ENCODE measurements around the gene COASY.

Gene COASY

GRCh38 chr17:42584880-42585279, 22.9 kb downstream of the COASY start:
- TF ChIP-seq CREB5 (CRISPR knock-in tag; IDR thresholded peaks at IDR 0.05; ENCODE audit: low read depth) (no peak), ZNF565 (CRISPR knock-in tag; conservative IDR thresholded peaks at IDR 0.05; ENCODE audit: low read depth) (no peak), BACH2 (CRISPR knock-in tag; IDR thresholded peaks at IDR 0.05; ENCODE audit: borderline replicate concordance) (no peak), ESRRG (CRISPR knock-in tag; IDR thresholded peaks at IDR 0.05) (no peak), ZC3H10 (CRISPR knock-in tag; IDR thresholded peaks at IDR 0.05) (no peak), ZNF8 (CRISPR knock-in tag; IDR thresholded peaks at IDR 0.05) (no peak), CSDC2 (CRISPR knock-in tag; IDR thresholded peaks at IDR 0.05) (no peak), ZFP30 (CRISPR knock-in tag; IDR thresholded peaks at IDR 0.05) (no peak), POU6F1 (CRISPR knock-in tag; IDR thresholded peaks at IDR 0.05; ENCODE audit: borderline replicate concordance, low read depth) (no peak), SNAI2 (CRISPR knock-in tag; IDR thresholded peaks at IDR 0.05) (no peak), PATZ1 (CRISPR knock-in tag; IDR thresholded peaks at IDR 0.05; ENCODE audit: borderline replicate concordance) (no peak), OSR1 (CRISPR knock-in tag; IDR thresholded peaks at IDR 0.05) (no peak), ZNF70 (CRISPR knock-in tag; IDR thresholded peaks at IDR 0.05) (no peak), CSRNP3 (CRISPR knock-in tag; IDR thresholded peaks at IDR 0.05) (no peak), TOX (CRISPR knock-in tag; IDR thresholded peaks at IDR 0.05; ENCODE audit: borderline replicate concordance) (no peak), ZFP3 (CRISPR knock-in tag; IDR thresholded peaks at IDR 0.05) (no peak)
- no peak for ATAC-seq

- no peak for ATAC-seq
- TF ChIP-seq PATZ1 (CRISPR knock-in tag; IDR thresholded peaks at IDR 0.05; ENCODE audit: borderline replicate concordance) (no peak), TCF4 (CRISPR knock-in tag; IDR thresholded peaks at IDR 0.05; ENCODE audit: borderline replicate concordance) (no peak), PPARA (CRISPR knock-in tag; IDR thresholded peaks at IDR 0.05; ENCODE audit: borderline replicate concordance) (no peak), TOX (CRISPR knock-in tag; IDR thresholded peaks at IDR 0.05; ENCODE audit: borderline replicate concordance) (no peak), ZNF565 (CRISPR knock-in tag; conservative IDR thresholded peaks at IDR 0.05; ENCODE audit: low read depth) (no peak), ZNF70 (CRISPR knock-in tag; IDR thresholded peaks at IDR 0.05) (no peak), ZFP30 (CRISPR knock-in tag; IDR thresholded peaks at IDR 0.05) (no peak), POU6F1 (CRISPR knock-in tag; IDR thresholded peaks at IDR 0.05; ENCODE audit: borderline replicate concordance, low read depth) (no peak), GLIS3 (CRISPR knock-in tag; IDR thresholded peaks at IDR 0.05) (no peak), ZFP3 (CRISPR knock-in tag; IDR thresholded peaks at IDR 0.05) (no peak), CSDC2 (CRISPR knock-in tag; IDR thresholded peaks at IDR 0.05) (no peak), CSRNP3 (CRISPR knock-in tag; IDR thresholded peaks at IDR 0.05) (no peak), ESRRG (CRISPR knock-in tag; IDR thresholded peaks at IDR 0.05) (no peak), RARB (CRISPR knock-in tag; IDR thresholded peaks at IDR 0.05) (no peak), TSHZ2 (CRISPR knock-in tag; IDR thresholded peaks at IDR 0.05) (no peak), ARNTL (CRISPR knock-in tag; IDR thresholded peaks at IDR 0.05; ENCODE audit: borderline replicate concordance, low read depth) (no peak)
Measured at GRCh38 chr17:42585353-42585752, 23.4 kb downstream of the COASY start.

Measured in SK-N-SH treated with all-trans-retinoic acid at 6 μM for 48 hours (cell line).